Activated CD4-positive, CD25-positive, alpha-beta regulatory T cell (primary cell): ENCODE results near the gene RPL22L1.
"Not testable (repeated sequence)": the region's sequence is repeated elsewhere in the genome, so short reads cannot be mapped to it uniquely, and the experiment has no call there.

Source experiments
- DNase-seq, 4 experiments: peaks; one replicate each; lab custom pipeline; 2025; lab: John Stamatoyannopoulos, UW

Gene RPL22L1

GRCh38 chr3:170829546-170830272 is 40.3 kb downstream of the RPL22L1 start:
- no peak for DNase-seq

DNA sequence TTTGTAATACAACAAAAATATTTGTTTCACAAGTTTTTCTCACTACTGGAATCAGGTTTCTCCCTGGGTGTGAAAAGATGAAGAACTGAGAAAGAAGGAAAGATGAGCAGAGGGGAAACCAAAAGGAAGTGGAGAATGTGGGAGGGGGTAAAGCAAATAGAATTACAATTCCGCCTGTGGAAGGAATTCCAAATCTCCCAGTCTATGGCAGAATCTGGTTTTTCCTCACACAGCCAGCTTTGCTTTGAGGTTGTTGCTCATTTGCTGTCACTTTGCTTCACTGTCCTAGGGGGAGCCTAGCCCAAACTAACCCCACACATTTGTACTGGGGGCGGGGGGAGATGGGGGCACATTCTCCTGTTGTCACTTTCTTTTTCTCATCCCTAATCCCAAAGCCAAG is 43.9 kb downstream of the RPL22L1 start:
- no peak for DNase-seq

DNA sequence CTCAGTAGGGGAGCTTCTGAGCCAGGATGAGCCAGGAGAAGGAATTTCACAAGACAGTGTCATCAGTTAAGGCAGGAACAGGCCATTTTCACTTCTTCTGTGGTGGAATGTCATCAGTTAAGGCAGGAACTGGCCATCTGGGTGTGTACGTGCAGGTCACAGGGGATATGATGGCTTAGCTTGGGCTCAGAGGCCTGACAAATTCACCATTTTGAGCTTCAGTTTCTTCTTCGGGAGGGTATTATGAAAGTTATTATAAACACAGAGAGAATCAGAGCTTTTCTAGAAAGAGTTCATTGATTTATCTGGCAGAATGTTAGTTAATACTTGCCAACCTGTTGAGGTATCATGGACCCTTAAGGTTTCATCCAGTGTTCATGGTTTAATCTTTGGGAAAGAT is 46.4 kb downstream of the RPL22L1 start:
- DNase-seq: not testable (repeated sequence)

- not testable (repeated sequence) for DNase-seq
These were observed 51.7 kb downstream of the RPL22L1 start for GRCh38 chr3:170818325-170818724.

DNA sequence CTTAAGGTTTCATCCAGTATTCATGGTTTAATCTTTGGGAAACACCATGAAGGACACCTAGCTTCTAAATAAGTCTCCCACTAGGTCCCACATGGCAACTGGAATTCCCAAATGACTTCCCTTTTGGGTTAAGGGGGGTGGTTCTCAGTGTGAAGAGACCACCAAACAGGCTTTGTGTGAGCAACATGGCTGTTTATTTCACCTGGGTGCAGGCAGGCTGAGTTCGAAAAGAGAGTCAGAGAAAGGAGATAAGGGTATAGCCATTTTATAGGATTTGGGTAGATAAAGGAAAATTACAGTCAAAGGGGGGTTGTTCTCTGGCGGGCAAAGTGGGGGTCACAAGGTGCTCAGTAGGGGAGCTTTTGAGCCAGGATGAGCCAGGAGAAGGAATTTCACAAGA is 52.5 kb downstream of the RPL22L1 start:
- DNase-seq: not testable (repeated sequence)

GRCh38 chr3:170816841-170817240 is 53.2 kb downstream of the RPL22L1 start:
- DNase-seq: no peak

DNA sequence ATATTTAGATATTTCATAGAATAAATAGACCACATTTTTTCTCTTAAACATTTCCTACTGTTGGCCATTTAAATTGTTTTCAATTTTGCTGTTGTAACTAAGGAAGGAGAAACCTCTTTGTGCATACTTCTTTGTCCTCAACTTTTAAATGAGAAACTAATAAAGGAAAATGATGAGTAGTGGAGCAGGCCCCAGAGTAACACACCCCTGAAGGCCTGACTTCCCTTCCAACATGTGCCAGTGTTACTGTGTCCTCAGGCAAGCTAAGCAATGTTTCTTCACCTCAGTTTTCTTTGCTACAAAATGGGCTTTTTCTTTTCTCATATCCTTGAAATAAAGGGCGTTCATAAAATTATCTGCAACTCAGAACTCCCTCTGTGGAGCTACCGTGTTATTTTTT is 53.7 kb downstream of the RPL22L1 start:
- no peak for DNase-seq

DNA sequence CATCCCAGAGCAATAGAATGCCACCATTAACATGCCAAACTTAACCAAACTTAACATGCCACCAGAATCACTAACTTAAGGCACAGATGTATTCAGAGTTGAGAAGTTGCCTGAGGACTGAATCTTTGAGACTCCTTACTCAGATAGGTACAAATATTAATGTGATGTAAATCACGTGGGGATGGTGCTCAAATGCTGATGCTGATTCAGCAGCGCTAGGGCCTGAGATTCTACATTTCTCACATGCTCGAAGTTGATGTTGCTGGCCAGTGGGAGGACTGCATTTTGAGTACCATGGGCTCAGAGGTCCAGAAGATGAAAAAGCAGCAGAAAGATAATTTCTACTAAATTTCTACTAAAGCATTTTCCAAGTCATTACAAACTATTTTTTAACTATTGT is 54.1 kb downstream of the RPL22L1 start:
- no peak for DNase-seq

DNA sequence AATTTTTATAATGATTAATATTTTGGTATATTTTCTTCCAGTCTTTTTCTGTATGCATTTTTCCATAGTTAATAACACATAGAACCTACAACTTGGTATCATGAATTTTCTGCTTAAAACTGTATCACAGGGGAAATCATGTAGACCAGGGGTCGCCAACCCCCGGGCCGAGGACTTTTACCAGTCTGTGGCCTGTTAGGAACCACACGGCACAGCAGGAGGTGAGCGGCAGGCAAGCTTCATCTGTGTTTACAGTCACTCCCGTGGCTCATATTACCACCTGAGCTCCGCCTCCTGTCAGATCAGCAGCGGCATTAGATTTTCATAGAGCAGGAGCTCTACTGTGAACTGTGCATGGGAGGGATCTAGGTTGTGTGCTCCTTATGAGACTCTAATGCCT is 54.7 kb downstream of the RPL22L1 start:
- DNase-seq: no peak
